HG03039 (cell line): ENCODE results near the gene CAPN14.
"Not testable (repeated sequence)": the region's sequence is repeated elsewhere in the genome, so short reads cannot be mapped to it uniquely, and the experiment has no call there.

ENCODE experiments used
- ATAC-seq: cut with Tn5 transposase; IDR thresholded peaks from one replicate; pipeline ENCODE4 v1.9.1; 2021; ENCODE audit warnings: mild to moderate bottlenecking, moderate library complexity; ENCODE audit not compliant: unreplicated experiment

CAPN14 gene

GRCh38 chr2:31199206-31199605 is 18.1 kb downstream of the CAPN14 start:
- ATAC-seq, result no peak

DNA sequence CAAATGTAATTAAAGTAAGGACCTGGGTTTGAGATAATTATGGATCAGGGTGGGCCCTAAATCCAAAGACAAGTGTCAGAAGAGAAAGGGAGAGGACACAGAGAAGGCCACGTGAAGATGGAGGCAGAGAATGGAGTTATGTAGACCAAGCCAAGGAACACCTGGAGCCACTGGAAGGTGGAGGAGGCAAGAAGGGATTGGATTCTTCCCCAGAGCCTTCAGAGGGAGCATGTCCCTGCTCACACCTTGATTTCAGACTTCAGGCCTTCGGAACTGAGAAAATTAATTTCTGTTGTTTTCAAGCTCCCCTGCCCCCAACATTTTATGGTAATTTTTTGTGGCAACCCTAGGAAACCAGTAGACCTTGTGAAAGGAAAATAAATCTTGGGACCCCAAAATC is 19.6 kb downstream of the CAPN14 start:
- no peak for ATAC-seq

DNA sequence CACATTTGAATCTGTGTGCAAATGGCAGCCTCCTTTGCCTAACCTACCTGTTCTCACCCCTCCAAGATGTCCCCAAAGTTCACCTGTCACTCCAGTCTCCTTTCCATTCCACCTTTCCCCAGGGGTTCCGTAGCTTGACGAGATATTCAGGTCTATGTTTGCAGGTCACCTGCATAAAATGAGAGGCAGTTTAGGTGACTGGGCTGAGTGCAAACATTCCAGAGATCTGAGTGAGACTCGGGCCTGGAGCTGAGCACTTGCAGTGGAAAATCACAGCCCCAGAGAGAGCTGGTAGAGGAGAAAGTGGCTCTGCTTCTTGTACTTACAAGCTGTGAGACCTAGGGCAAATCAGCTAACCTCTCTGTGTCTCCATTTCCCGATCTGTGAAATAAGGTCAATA is 20.1 kb downstream of the CAPN14 start:
- ATAC-seq, result no peak

GRCh38 chr2:31196622-31197021 is 20.7 kb downstream of the CAPN14 start:
- no peak for ATAC-seq

- ATAC-seq, result no peak
These were observed 23.5 kb downstream of the CAPN14 start for GRCh38 chr2:31193806-31194205.

GRCh38 chr2:31192851-31193392 is 24.4 kb downstream of the CAPN14 start:
- ATAC-seq, result no peak

DNA sequence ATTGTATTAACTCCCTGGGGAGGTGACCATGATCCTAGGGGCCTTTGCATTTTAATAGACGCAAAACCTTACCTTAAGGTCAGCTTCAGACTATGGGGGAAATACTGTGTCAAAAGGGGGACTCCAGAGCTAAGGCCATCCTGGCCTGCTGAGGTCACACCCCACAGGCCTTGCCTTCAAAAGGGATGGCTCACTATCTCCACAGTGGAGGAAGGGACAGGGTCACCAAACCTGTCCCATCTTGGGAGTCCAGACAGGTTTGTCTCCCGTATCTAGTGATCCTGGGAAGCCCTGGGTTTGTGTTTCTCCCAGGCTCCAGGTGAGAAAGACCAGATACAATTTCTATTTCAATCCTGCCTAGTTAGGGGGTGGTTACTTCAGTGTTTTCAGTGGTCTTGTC is 24.9 kb downstream of the CAPN14 start:
- ATAC-seq, result no peak

GRCh38 chr2:31191931-31192330 is 25.4 kb downstream of the CAPN14 start:
- no peak for ATAC-seq

GRCh38 chr2:31190188-31190587 is 27.1 kb downstream of the CAPN14 start:
- no peak for ATAC-seq

DNA sequence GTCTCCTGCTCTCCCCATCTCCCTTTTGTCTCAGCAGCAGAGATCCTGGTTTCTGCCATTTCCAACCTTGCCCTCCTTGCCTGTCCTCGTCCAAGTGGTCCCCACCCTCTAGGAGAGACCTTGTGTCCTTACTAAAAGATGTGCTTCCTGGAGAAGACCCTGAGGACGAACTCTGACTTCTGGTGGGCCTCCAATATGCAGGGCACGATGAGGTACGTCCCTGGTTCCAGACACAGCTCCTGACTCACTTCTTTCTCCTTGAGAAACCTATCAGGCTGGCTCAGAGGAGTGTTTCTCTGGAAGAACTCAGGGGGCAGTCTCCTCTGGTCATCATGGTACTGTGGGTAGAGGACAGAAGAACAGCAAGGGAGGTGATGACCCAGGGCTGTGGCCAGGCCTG is 28.2 kb downstream of the CAPN14 start:
- no peak for ATAC-seq

- ATAC-seq, result no peak
These were observed 29.2 kb downstream of the CAPN14 start for GRCh38 chr2:31188131-31188530.

DNA sequence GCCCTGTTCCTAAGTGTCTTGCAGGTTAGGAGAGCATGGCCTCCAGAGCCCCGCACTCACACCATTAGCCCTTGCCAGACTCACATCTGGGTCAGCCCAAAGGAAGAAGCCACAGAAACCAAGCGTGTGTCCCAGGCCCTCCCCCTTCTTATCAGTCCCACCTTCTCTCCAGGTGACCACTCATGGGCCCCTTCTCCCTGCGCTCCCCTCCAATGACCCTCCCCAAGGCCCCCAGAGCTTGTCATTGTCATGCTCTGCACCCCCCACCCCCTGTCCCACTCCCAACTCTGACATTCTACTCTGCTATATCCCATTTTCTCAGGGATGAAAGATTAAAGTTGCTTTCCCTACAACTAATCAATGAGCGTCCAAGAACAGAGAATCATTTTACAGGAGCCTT is 30.1 kb downstream of the CAPN14 start:
- no peak for ATAC-seq

- ATAC-seq, result not testable (repeated sequence)
These were observed 33.3 kb downstream of the CAPN14 start for GRCh38 chr2:31183973-31184372.

- ATAC-seq, result no peak
These were observed 40.6 kb downstream of the CAPN14 start for GRCh38 chr2:31176742-31177141.

GRCh38 chr2:31171142-31171541 is 46.2 kb downstream of the CAPN14 start:
- no peak for ATAC-seq

DNA sequence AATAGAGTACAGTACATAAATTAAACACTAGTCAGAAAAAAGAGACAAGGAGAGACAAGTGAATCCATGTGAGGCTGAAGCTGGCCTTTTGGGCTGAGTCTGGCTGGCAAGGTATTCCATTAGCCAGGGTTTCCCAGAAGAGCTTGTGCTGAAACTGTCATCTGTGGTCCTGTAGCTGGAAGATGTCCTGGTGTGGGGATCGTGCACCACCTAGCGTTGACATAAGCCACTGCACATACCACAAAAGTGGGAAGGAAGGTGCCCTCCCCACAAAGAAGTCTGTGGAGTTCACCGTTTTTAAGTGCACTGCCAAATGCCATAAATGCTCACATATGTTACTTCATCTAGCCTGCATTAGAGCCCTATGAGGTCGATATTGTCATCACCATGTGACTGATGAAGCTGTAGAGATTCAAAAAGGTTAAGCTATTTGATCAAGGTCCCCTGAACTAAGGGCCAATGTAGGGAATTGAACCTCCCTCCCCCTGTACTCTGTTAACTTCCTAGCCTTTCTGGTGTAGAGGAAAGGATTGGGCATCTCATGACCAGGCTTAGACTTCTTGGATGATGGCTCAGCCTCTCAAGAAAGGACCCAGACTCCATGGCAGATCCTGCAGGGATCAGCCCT is 47.1 kb downstream of the CAPN14 start:
- peak; percentile 73 for ATAC-seq

GRCh38 chr2:31168291-31168690 is 49.0 kb downstream of the CAPN14 start:
- no peak for ATAC-seq

GRCh38 chr2:31166925-31167324 is 50.4 kb downstream of the CAPN14 start:
- no peak for ATAC-seq

- ATAC-seq, result no peak
These were observed 54.2 kb downstream of the CAPN14 start for GRCh38 chr2:31163011-31163539.

GRCh38 chr2:31161637-31162036 is 55.7 kb downstream of the CAPN14 start:
- no peak for ATAC-seq

DNA sequence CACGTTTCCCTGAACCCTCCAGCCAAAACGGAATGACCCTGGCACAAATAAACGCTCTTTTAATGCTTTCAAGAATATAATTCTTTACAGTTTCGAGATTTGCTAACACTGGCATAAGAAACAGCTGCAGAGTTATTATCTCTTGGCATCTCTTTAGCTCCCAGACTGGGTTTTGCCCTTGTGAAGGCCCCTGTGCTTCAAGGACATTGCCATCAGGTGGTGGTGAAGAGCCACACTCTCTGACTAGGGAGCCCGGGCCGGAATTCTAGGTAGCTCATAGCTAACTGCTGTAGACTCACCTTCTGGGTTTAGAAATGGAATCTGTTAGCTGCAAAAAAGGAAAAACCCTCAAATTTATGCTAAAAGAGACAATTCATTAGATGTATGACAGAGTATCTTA is 65.8 kb downstream of the CAPN14 start:
- ATAC-seq, result no peak

GRCh38 chr2:31150120-31150670 is 67.1 kb downstream of the CAPN14 start:
- ATAC-seq, result no peak

GRCh38 chr2:31148514-31148913 is 68.8 kb downstream of the CAPN14 start:
- no peak for ATAC-seq
